Activated CD4-positive, alpha-beta memory T cell treated with anti-CD3 and anti-CD28 coated beads, Interleukin-2, amount 10 ng/mL, durations not matched to agents 7 days and 5 days (primary cell): ENCODE results near the gene ATP11A. TPM values are rescaled to one million over a fixed set of nuclear protein-coding genes. Genes with fewer than 3 reads are reported as not detected.
"Not testable (repeated sequence)": the region's sequence is repeated elsewhere in the genome, so short reads cannot be mapped to it uniquely, and the experiment has no call there.

Source experiments
- CTCF ChIA-PET: fragments of 350-600 bp; sonication (Branson Sonifier 250); formaldehyde crosslinking; loops from one replicate; lab custom pipeline; 2021; ENCODE audit warnings: antibody characterized with exemption, inconsistent platforms; lab: Charles Lee
- POLR2A ChIA-PET: fragments of 350-600 bp; sonication (Branson Sonifier 250); formaldehyde crosslinking; loops from one replicate; lab custom pipeline; 2021; ENCODE audit warnings: antibody characterized with exemption; lab: Charles Lee
- DNase-seq: peaks from one replicate; pipeline ENCODE4 v3.0.0-alpha.2; 2020
- H3K27ac Mint-ChIP-seq: one replicate; pipeline ENCODE4 v1.8.0; 2021; ENCODE audit warnings: mild to moderate bottlenecking, mixed read lengths
- H3K27me3 Mint-ChIP-seq: one replicate; pipeline ENCODE4 v1.8.0; 2021; ENCODE audit warnings: mixed read lengths
- H3K36me3 Mint-ChIP-seq: one replicate; pipeline ENCODE4 v1.8.0; 2021; ENCODE audit warnings: low read depth, mixed read lengths
- H3K4me1 Mint-ChIP-seq: one replicate; pipeline ENCODE4 v1.8.0; 2021; ENCODE audit warnings: mixed read lengths
- H3K4me3 Mint-ChIP-seq: one replicate; pipeline ENCODE4 v1.8.0; 2021; ENCODE audit warnings: mild to moderate bottlenecking, mixed read lengths
- H3K9me3 Mint-ChIP-seq: one replicate; pipeline ENCODE4 v1.8.0; 2021; ENCODE audit warnings: mixed read lengths
- total RNA-seq, 2 experiments: library from RNA; stranded (reverse); gene quantifications; one replicate each; pipeline ENCODE4 v1.2.3, GENCODE V29; 2021

The ATP11A gene
- total RNA-seq, 2 experiments from 2014 or later, result 52.5 to 53.3 TPM

DNA sequence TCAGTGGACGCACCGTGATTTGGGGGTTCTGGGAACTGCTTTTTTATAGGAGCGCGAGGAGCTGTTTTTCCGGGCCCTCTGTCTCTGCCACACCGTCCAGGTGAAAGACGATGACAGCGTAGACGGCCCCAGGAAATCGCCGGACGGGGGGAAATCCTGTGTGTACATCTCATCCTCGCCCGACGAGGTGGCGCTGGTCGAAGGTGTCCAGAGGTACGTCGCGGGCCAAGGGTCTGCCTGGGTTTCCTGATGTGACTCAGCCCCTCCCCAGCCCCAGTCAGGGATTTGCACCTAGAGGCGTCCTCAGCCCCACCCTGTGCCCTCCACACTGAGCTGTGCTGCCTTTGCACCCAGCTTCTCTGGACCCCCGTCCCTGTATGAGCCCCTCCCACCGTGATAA, 143.0 kb downstream of the ATP11A start:
- Mint-ChIP-seq H3K9me3 (no peaks in the 10 kb centered on the region), H3K27me3 (no peaks in the 10 kb centered on the region), H3K4me1 (no peaks in the 10 kb centered on the region), H3K27ac (no peak overlapping the region), H3K36me3 (peaks cover 47% of the 10 kb centered on the region), H3K4me3 (no peak overlapping the region)
- CTCF ChIA-PET, result no interaction called here
- no peak for DNase-seq
- POLR2A ChIA-PET, result no interaction called here

DNA sequence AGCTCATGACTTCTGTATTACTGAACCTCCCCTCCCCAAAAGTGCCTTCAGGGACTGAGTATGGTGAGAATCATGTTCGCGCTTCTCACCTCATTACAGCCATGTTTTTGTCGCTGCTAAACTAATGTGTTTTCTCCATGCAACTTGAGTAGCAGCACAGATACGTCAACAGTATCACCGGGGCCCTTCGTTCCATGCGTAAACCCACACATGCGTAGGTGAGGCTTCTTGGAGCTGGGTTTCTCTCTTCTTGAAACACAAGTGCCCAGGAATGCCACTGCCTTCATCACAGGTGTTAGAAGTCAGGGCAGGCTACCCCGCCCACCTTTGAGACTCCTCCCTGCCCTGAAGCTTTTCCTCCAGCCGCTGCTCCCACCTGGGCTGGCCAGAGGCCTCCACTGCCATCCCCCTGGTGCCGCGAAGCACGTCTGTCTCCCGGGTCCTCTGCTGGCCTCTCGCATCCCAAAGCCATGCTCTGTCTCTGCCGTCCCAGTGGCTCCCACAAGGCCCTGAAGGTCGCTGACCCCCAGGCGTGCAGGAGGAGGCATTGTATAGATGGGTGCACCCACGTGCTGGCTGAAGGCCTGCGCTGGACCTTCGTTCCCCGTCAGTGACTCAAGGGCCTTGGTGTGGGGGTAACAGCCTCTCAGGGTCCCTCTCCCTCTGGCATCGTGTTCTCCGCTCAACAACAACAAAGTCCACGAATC, 143.9 kb downstream of the ATP11A start:
- H3K4me1 Mint-ChIP-seq, result no peaks in the 10 kb centered on the region
- H3K4me3 Mint-ChIP-seq, result no peak overlapping the region
- ChIA-PET CTCF (no interaction called here), POLR2A (no interaction called here)
- DNase-seq, result no peak
- H3K9me3 Mint-ChIP-seq, result no peaks in the 10 kb centered on the region
- peaks cover 47% of the 10 kb centered on the region for H3K36me3 Mint-ChIP-seq
- no peaks in the 10 kb centered on the region for H3K27me3 Mint-ChIP-seq
- no peak overlapping the region for H3K27ac Mint-ChIP-seq

DNA sequence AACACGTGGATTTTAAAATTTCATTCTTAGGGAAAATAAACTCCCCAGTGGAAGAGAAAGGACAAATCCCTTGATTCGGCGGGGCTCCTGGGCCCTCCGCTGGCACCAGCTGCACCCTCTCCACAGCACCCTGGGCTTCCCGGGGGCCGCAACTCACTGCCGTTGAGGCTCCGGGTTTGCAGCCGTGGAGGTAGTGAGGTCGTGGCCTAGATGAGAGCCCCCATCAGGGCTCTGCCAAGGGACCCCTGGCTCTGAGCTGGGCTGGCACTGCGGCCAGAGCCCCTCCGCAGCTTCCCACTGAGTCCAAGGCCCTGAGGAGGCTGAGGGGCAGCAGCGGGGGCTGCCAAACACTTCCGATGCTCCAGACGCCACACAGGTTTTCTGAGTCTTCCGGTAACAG, 145.5 kb downstream of the ATP11A start:
- H3K9me3 Mint-ChIP-seq, result no peaks in the 10 kb centered on the region
- H3K27me3 Mint-ChIP-seq, result no peaks in the 10 kb centered on the region
- no peak overlapping the region for H3K4me3 Mint-ChIP-seq
- ChIA-PET CTCF (no interaction called here), POLR2A (no interaction called here)
- no peaks in the 10 kb centered on the region for H3K4me1 Mint-ChIP-seq
- H3K36me3 Mint-ChIP-seq, result peaks cover 47% of the 10 kb centered on the region
- no peak overlapping the region for H3K27ac Mint-ChIP-seq
- DNase-seq, result no peak

GRCh38 chr13:112835796-112836195, 146.0 kb downstream of the ATP11A start:
- H3K9me3 Mint-ChIP-seq, result no peaks in the 10 kb centered on the region
- peaks cover 47% of the 10 kb centered on the region for H3K36me3 Mint-ChIP-seq
- DNase-seq, result no peak
- POLR2A ChIA-PET, result no interaction called here
- no peaks in the 10 kb centered on the region for H3K27me3 Mint-ChIP-seq
- no peak overlapping the region for H3K27ac Mint-ChIP-seq
- no peak overlapping the region for H3K4me3 Mint-ChIP-seq
- CTCF ChIA-PET, result no interaction called here
- H3K4me1 Mint-ChIP-seq, result no peaks in the 10 kb centered on the region

DNA sequence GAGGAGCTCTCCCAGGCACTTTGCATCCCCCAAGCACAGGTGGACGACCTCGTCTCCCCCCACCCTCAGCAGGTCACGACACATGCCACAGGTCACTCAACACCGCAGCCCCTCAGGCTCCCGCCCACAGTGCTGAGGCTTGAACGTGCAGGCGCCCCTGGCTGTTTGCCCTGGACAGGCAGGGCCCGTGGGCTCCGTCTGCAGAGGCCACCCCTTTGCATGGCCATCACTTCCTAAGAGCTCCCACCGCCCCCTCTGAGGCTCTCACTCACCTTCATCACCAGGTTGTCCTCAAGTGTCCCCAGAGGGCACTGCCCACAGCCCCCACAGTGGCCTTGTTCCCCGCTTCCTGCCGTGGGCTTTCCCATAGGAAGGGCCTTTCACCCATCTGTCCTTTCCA, 147.1 kb downstream of the ATP11A start:
- no peaks in the 10 kb centered on the region for H3K27me3 Mint-ChIP-seq
- DNase-seq, result no peak
- H3K27ac Mint-ChIP-seq, result no peak overlapping the region
- ChIA-PET POLR2A (no interaction called here), CTCF (no interaction called here)
- peaks cover 36% of the 10 kb centered on the region for H3K36me3 Mint-ChIP-seq
- H3K4me1 Mint-ChIP-seq, result no peaks in the 10 kb centered on the region
- no peak overlapping the region for H3K4me3 Mint-ChIP-seq
- H3K9me3 Mint-ChIP-seq, result no peaks in the 10 kb centered on the region

- POLR2A ChIA-PET, result no interaction called here
These were observed 147.7 kb downstream of the ATP11A start for GRCh38 chr13:112837371-112838037.

DNA sequence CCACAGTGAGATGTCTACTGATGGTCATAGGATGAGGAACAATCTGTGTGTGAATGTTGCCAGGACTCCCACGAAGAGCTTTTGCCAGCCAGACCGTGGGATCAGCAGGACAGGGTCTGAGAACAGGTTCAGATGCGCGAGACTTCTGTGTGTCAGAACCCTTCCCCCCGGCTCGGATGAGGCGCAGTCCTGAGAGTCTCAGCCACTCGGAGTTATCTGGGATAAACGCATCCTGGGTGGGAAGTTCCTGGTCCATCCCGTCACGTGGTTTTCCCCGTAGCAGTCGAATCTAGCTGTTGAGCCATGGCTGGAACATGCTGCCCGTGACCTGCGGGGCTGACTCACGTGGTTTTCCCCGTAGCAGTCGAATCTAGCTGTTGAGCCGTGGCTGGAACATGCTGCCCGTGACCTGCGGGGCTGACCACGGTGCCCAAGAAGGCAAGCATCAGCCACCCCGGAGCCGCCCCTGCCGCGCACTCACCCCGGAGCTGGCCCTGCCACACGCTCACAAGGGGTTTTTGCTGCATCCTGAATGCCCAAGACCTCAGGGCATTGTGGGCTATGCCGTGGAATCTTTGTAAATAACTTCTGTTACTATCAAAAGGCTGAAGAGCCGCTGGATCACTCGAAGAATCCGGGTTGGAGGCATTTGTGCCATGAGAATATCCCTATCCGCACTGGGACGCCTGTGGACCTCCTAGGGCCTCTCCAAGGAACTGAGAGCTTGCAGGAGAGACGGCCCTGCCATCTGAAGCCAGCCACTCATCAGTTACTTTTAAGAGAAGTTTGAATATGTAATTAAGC, 148.4 kb downstream of the ATP11A start:
- no peaks in the 10 kb centered on the region for H3K9me3 Mint-ChIP-seq
- no peak for DNase-seq
- ChIA-PET CTCF (no interaction called here), POLR2A (no interaction called here)
- H3K4me3 Mint-ChIP-seq, result no peak overlapping the region
- no peak overlapping the region for H3K27ac Mint-ChIP-seq
- H3K4me1 Mint-ChIP-seq, result peaks cover 3% of the 10 kb centered on the region
- H3K36me3 Mint-ChIP-seq, result peaks cover 35% of the 10 kb centered on the region
- no peaks in the 10 kb centered on the region for H3K27me3 Mint-ChIP-seq

More at GRCh38 chr13:112837371-112838037, 147.7 kb downstream of the ATP11A start:
- Mint-ChIP-seq H3K27me3 (no peaks in the 10 kb centered on the region), H3K27ac (no peak overlapping the region), H3K4me1 (peaks cover 2% of the 10 kb centered on the region), H3K4me3 (no peak overlapping the region), H3K9me3 (no peaks in the 10 kb centered on the region), H3K36me3 (peaks cover 36% of the 10 kb centered on the region)
- no peak for DNase-seq
- CTCF ChIA-PET, result no interaction called here

DNA sequence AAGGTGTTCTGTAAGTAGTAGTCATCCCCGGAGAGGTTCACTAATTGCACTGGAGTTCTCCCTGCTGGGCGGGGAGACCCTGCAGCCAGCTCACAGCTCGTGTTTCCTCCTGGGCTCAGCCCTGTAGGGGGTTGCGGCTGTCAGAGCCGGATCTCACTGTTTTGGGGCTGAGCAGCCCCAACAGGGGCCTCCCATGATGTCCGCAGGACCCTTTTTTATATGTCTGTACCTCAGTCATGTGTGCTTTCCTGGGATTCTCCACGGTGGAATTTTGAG, 148.9 kb downstream of the ATP11A start:
- H3K4me3 Mint-ChIP-seq, result no peak overlapping the region
- no peaks in the 10 kb centered on the region for H3K9me3 Mint-ChIP-seq
- H3K27me3 Mint-ChIP-seq, result no peaks in the 10 kb centered on the region
- ChIA-PET POLR2A (no interaction called here), CTCF (no interaction called here)
- H3K36me3 Mint-ChIP-seq, result peaks cover 38% of the 10 kb centered on the region
- peaks cover 5% of the 10 kb centered on the region for H3K4me1 Mint-ChIP-seq
- no peak for DNase-seq
- no peak overlapping the region for H3K27ac Mint-ChIP-seq

- POLR2A ChIA-PET, result no interaction called here
- no peak overlapping the region for H3K4me3 Mint-ChIP-seq
- peaks cover 5% of the 10 kb centered on the region for H3K4me1 Mint-ChIP-seq
- no peak for DNase-seq
- no peak overlapping the region for H3K27ac Mint-ChIP-seq
- H3K9me3 Mint-ChIP-seq, result no peaks in the 10 kb centered on the region
- CTCF ChIA-PET, result no interaction called here
- no peaks in the 10 kb centered on the region for H3K27me3 Mint-ChIP-seq
- peaks cover 40% of the 10 kb centered on the region for H3K36me3 Mint-ChIP-seq
These were observed 149.7 kb downstream of the ATP11A start for GRCh38 chr13:112839356-112840105.

DNA sequence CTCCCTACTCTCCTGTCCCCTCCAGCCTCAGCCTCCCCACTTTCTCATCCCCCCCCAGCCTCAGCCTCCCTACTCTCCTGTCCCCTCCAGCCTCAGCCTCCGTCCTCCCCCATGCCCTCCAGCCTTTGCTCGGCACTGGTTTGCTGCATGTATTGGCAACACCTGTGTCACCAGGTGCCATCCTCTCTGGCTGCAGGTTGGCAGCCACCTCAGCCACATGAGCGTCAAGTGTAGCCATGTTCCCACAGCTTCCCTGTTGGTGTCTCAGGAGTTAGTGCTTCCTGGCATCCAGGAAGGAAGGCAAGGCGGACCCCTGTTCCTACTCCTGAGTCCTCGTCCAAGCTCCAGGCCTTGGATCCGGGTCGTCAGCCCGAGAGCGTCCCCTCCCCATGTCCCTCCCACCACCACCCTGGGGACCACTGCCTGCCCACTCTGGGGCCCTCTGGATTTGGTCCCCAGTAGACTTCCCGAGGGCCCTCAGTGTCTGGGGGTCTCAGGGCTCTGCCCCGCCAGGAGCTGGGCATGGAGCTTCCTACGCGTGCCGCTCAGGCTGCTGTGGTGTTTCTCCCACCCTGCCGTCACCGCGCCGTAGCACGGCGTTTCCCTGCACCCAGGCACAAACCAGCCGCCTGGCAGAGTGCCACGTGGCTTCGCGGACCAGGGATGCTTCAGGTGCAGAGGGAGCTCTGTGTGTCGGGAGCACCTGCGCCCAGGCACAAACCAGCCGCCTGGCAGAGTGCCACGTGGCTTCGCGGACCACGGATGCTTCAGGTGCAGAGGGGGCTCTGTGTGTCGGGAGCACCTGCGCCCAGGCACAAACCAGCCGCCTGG, 150.8 kb downstream of the ATP11A start:
- Mint-ChIP-seq H3K36me3 (peaks cover 35% of the 10 kb centered on the region), H3K27ac (no peak overlapping the region), H3K4me1 (peaks cover 5% of the 10 kb centered on the region), H3K9me3 (no peaks in the 10 kb centered on the region), H3K27me3 (no peaks in the 10 kb centered on the region), H3K4me3 (no peak overlapping the region)
- DNase-seq, result no peak
- POLR2A ChIA-PET, result no interaction called here
- CTCF ChIA-PET, result interaction anchor here (0.7 kb wide), 1 partner anchor 44 kb away, joined by 4 read pairs; no protein-coding TSS in a partner anchor

DNA sequence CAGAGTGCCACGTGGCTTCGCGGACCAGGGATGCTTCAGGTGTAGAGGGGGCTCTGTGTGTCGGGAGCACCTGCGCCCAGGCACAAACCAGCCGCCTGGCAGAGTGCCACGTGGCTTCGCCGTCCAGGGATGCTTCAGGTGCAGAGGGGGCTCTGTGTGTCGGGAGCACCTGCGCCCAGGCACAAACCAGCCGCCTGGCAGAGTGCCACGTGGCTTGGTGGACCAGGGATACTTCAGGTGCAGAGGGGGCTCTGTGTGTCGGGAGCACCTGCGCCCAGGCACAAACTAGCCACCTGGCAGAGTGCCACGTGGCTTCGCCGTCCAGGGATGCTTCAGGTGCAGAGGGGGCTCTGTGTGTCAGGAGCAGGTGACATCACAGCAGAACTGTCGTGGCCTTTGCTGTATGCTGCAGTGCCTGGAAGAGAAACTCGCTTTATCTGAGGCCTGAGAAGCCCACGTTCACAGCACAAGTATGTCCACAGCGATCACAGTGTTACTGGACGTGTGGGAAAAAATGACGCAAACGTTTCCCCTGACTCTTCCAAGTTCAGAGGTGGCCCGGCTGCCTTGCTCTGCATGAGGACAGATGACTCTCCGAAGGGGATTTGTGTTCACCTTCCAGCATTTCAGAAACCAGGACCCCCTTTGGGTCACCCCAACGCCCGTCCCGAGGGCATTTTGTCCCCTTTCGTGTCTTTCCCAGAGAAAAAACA, 151.6 kb downstream of the ATP11A start:
- H3K4me3 Mint-ChIP-seq, POLR2A ChIA-PET: not testable (repeated sequence)

DNA sequence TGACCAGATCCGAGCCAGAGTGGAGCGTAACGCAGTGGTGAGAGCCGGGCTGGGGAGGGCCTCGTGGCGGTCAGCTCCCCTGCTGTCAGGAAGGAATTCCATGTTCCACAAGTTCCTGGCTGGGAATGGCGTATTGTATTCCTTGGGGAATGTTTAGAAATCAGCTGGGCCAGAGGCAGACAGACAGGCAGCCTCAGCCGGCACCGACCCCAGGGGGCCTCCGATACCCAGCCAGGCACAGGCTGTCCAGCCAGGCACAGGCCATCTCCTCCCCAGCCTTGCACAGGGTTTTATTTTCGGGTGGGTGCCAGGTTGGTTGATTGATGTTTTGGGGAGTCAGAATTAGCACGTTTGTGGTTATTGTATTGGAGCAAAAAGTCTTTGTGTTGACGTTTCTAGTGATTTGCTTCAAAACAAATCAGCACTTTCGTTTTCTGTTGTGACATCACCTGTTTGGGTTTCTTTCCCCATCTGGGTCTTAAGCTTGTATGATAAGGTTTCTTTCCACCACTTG, 152.6 kb downstream of the ATP11A start:
- Mint-ChIP-seq H3K9me3 (no peaks in the 10 kb centered on the region), H3K36me3 (peaks cover 41% of the 10 kb centered on the region), H3K4me3 (no peak overlapping the region), H3K27me3 (no peaks in the 10 kb centered on the region), H3K27ac (no peak overlapping the region), H3K4me1 (peaks cover 5% of the 10 kb centered on the region)
- ChIA-PET CTCF (no interaction called here), POLR2A (no interaction called here)
- DNase-seq, result no peak

More for the DNA sequence above, 151.6 kb downstream of the ATP11A start:
- not testable (repeated sequence) for H3K9me3 Mint-ChIP-seq, DNase-seq, H3K4me1 Mint-ChIP-seq, H3K27ac Mint-ChIP-seq, H3K27me3 Mint-ChIP-seq
- H3K36me3 Mint-ChIP-seq, result peaks cover 41% of the 10 kb centered on the region
- CTCF ChIA-PET, result interaction anchor here (0.7 kb wide), 1 partner anchor 43 kb away, joined by 4 read pairs; no protein-coding TSS in a partner anchor
